ENCODE measurements around the gene TANGO2.
"Not testable (repeated sequence)": the region's sequence is repeated elsewhere in the genome, so short reads cannot be mapped to it uniquely, and the experiment has no call there.

- TF ChIP-seq POLR2A, SPI1 (IDR thresholded peaks at IDR 0.05; ENCODE audit: low read depth, low read length): not testable (repeated sequence)
These were observed 46.4 kb downstream of the TANGO2 start for GRCh38 chr22:20067384-20067682.
